KMS-11 (cell line): ENCODE results near the gene ATRN.
"Not testable (repeated sequence)": the region's sequence is repeated elsewhere in the genome, so short reads cannot be mapped to it uniquely, and the experiment has no call there.

ENCODE experiments used
- H2AFZ ChIP-seq: fragments of 200-600 bp; sonication (generic); 2 replicates; pipeline ENCODE4 v1.6.1; 2016; ENCODE audit warnings: antibody characterized with exemption, mixed run types, low read depth
- H3K27ac ChIP-seq: fragments of 200-600 bp; sonication (generic); 2 replicates; pipeline ENCODE4 v1.6.1; 2016; ENCODE audit warnings: mild to moderate bottlenecking, mixed run types
- H3K27me3 ChIP-seq: fragments of 200-600 bp; sonication (generic); 2 replicates; pipeline ENCODE4 v1.6.1; 2017; ENCODE audit warnings: mild to moderate bottlenecking, low read depth, mixed run types, moderate library complexity; ENCODE audit not compliant: insufficient read depth
- H3K36me3 ChIP-seq: fragments of 200-600 bp; sonication (generic); 2 replicates; pipeline ENCODE4 v1.6.1; 2017; ENCODE audit warnings: mild to moderate bottlenecking, mixed run types; ENCODE audit not compliant: insufficient read depth
- H3K4me1 ChIP-seq: fragments of 200-600 bp; sonication (generic); 2 replicates; pipeline ENCODE4 v1.6.1; 2016; ENCODE audit warnings: mild to moderate bottlenecking, low read depth, mixed run types; ENCODE audit not compliant: poor library complexity, severe bottlenecking
- H3K4me2 ChIP-seq: fragments of 200-600 bp; sonication (generic); 2 replicates; pipeline ENCODE4 v1.7.0; 2016; ENCODE audit warnings: mild to moderate bottlenecking, mixed run types
- H3K4me3 ChIP-seq: fragments of 200-600 bp; sonication (generic); IDR thresholded peaks from 2 replicates; pipeline ENCODE4 v1.6.1; 2017; ENCODE audit warnings: low read depth, low read length, mixed read lengths; ENCODE audit not compliant: insufficient read depth
- H3K79me2 ChIP-seq: fragments of 200-600 bp; sonication (generic); 2 replicates; pipeline ENCODE4 v1.6.1; 2016; ENCODE audit warnings: low read depth, mixed run types; ENCODE audit not compliant: insufficient read depth
- H3K9ac ChIP-seq: fragments of 200-600 bp; sonication (generic); 2 replicates; pipeline ENCODE4 v1.6.1; 2016; ENCODE audit warnings: mild to moderate bottlenecking, mixed run types
- H4K20me1 ChIP-seq: fragments of 200-600 bp; sonication (generic); 2 replicates; pipeline ENCODE4 v1.6.1; 2016; ENCODE audit warnings: mild to moderate bottlenecking, mixed run types; ENCODE audit not compliant: insufficient read depth
- TF ChIP-seq, protein P1 (sequence below): fragments of 200-600 bp; sonication (generic); conservative IDR thresholded peaks from 2 replicates; pipeline ENCODE4 v1.6.1; 2017; ENCODE audit warnings: low read depth, mild to moderate bottlenecking, antibody characterized with exemption, low read length, moderate library complexity, mixed read lengths

Gene ATRN

DNA sequence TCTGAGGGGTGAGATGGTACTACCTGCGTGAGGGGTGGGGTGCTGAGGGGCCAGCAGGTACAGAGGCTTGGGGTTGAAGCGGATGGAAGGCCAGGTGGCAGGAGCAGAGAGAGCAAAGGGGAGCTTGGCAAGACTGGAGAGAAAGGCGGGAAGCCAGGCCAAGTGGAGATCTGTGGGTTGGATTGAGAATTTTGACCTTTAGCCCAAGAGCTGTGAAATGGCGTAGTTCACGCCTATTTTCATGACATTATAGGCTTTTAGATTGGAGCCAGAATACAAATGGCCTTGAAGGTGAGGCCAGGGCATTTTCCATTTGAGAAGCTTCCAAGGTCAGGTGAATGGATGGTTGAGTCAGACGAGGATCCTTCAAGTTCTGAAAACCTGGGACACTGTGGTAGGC, 2.5 kb downstream of the ATRN start:
- Histone ChIP-seq H3K9ac (no peak overlapping the region), H2AFZ (no peak overlapping the region), H3K36me3 (no peaks in the 10 kb centered on the region), H3K4me1 (peaks cover 8% of the 10 kb centered on the region), H3K4me3 (no peak overlapping the region), H3K79me2 (peaks cover 7% of the 10 kb centered on the region; the same call in 1 of the 2 replicates), H3K4me2 (no peak overlapping the region), H3K27me3 (no peaks in the 10 kb centered on the region), H3K27ac (no peak overlapping the region), H4K20me1 (no peaks in the 10 kb centered on the region)
- TF ChIP-seq, protein P1, sequence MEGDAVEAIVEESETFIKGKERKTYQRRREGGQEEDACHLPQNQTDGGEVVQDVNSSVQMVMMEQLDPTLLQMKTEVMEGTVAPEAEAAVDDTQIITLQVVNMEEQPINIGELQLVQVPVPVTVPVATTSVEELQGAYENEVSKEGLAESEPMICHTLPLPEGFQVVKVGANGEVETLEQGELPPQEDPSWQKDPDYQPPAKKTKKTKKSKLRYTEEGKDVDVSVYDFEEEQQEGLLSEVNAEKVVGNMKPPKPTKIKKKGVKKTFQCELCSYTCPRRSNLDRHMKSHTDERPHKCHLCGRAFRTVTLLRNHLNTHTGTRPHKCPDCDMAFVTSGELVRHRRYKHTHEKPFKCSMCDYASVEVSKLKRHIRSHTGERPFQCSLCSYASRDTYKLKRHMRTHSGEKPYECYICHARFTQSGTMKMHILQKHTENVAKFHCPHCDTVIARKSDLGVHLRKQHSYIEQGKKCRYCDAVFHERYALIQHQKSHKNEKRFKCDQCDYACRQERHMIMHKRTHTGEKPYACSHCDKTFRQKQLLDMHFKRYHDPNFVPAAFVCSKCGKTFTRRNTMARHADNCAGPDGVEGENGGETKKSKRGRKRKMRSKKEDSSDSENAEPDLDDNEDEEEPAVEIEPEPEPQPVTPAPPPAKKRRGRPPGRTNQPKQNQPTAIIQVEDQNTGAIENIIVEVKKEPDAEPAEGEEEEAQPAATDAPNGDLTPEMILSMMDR, result no peak

DNA sequence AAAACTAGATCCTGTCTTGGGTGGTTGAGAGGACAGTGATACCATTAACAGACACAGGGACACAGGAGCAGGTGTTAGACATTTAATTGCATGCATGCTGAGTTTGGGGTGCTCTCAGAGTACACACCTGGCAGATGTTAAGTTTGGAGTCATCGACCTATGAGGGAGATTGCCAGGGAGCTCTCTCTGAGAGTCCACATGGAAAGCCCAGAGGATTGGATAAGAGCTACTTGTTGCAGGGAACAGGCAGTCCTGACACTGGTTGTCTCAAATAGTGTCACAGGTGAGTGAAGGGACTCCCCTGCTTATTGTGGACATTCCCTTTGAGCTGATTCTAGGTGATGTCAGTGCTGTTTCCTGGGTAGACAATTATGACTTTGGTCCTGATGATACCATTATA, 3.1 kb downstream of the ATRN start:
- H3K4me3 ChIP-seq, result no peak overlapping the region
- no peak overlapping the region for H2AFZ ChIP-seq
- no peaks in the 10 kb centered on the region for H4K20me1 ChIP-seq
- TF ChIP-seq, protein P1, result no peak
- no peak overlapping the region for H3K9ac ChIP-seq
- peaks cover 7% of the 10 kb centered on the region; the same call in 1 of the 2 replicates for H3K79me2 ChIP-seq
- H3K4me1 ChIP-seq, result peaks cover 8% of the 10 kb centered on the region
- no peak overlapping the region for H3K4me2 ChIP-seq
- H3K27ac ChIP-seq, result no peak overlapping the region
- no peaks in the 10 kb centered on the region for H3K36me3 ChIP-seq
- H3K27me3 ChIP-seq, result no peaks in the 10 kb centered on the region

DNA sequence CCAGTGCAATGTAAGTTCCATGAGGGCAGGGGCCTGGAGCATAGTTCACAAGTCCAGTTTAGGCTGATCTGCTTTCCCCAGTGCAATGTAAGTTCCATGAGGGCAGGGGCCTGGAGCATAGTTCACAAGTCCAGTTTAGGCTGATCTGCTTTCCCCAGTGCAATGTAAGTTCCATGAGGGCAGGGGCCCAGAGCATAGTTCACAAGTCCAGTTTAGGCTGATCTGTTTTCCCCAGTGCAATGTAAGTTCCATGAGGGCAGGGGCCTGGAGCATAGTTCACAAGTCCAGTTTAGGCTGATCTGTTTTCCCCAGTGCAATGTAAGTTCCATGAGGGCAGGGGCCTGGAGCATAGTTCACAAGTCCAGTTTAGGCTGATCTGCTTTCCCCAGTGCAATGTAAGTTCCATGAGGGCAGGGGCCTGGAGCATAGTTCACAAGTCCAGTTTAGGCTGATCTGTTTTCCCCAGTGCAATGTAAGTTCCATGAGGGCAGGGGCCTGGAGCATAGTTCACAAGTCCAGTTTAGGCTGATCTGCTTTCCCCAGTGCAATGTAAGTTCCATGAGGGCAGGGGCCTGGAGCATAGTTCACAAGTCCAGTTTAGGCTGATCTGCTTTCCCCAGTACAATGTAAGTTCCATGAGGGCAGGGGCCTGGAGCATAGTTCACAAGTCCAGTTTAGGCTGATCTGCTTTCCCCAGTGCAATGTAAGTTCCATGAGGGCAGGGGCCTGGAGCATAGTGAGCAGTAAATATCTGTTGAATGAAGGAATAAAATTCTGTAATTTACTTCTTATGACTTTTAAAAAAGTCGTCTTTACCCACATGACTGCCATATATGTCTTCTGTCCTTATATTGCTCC, 6.4 kb downstream of the ATRN start:
- H3K4me2 ChIP-seq, H3K79me2 ChIP-seq, H3K4me1 ChIP-seq, H3K36me3 ChIP-seq, H4K20me1 ChIP-seq, H3K9ac ChIP-seq, H2AFZ ChIP-seq, H3K27me3 ChIP-seq, H3K4me3 ChIP-seq, H3K27ac ChIP-seq: not testable (repeated sequence)

DNA sequence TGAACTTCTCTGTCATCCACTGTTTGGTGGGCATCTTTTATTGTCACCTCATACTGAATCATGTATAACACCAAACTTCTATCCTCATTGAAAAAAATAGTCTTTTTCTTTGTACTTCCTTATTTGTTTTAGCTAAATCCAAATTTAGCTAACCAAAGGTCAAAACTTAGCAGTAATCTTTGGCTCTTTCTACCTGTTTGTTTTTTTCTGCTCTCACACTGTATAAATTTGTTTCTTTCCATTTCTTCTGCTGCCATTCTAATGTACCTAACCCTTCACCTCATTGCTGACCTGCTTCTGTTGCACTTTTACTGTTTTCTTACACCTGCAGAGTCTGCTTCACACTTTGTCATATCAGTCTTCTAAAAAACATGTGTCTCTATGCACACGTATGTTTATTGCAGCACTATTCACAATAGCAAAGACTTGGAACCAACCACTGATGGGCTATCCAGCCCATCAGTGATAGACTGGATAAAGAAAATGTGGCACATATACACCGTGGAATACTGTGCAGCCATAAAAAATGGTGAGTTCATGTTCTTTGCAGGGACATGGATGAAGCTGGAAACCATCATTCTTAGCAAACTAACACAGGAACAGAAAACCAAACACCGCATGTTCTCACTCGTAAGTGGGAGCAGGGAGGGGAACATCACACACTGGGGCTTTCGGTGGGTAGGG, 7.2 kb downstream of the ATRN start:
- Histone ChIP-seq H3K4me3 (no peak overlapping the region), H3K27me3 (no peaks in the 10 kb centered on the region), H3K79me2 (no peaks in the 10 kb centered on the region; the same call in 1 of the 2 replicates)

More for the DNA sequence above, 7.2 kb downstream of the ATRN start:
- H2AFZ ChIP-seq, result no peak overlapping the region
- H3K4me1 ChIP-seq, result no peaks in the 10 kb centered on the region
- no peak overlapping the region for H3K4me2 ChIP-seq
- TF ChIP-seq, protein P1, result no peak
- no peak overlapping the region for H3K27ac ChIP-seq
- H4K20me1 ChIP-seq, result no peaks in the 10 kb centered on the region
- no peaks in the 10 kb centered on the region for H3K36me3 ChIP-seq
- no peak overlapping the region for H3K9ac ChIP-seq
